Parathyroid adenoma (tissue), 2 donors: ENCODE measurements around the gene MUC4.
"Not testable (repeated sequence)": the region's sequence is repeated elsewhere in the genome, so short reads cannot be mapped to it uniquely, and the experiment has no call there.

ENCODE experiments used
- H2AFZ ChIP-seq: fragments of 300-600 bp; sonication (generic); one replicate; pipeline ENCODE4 v1.7.0; 2017; ENCODE audit warnings: antibody characterized with exemption, mild to moderate bottlenecking
- H3K27ac ChIP-seq: fragments of 300-600 bp; sonication (generic); one replicate; pipeline ENCODE4 v1.7.0; 2017
- H3K27me3 ChIP-seq: fragments of 300-600 bp; sonication (generic); one replicate; pipeline ENCODE4 v1.7.0; 2017; ENCODE audit warnings: low read length; ENCODE audit not compliant: control insufficient read depth, insufficient read depth
- H3K36me3 ChIP-seq: fragments of 300-600 bp; sonication (generic); one replicate; pipeline ENCODE4 v1.7.0; 2017; ENCODE audit warnings: low read length; ENCODE audit not compliant: control insufficient read depth, insufficient read depth
- H3K4me1 ChIP-seq: fragments of 300-600 bp; sonication (generic); one replicate; pipeline ENCODE4 v1.7.0; 2017; ENCODE audit warnings: control low read depth
- H3K4me2 ChIP-seq: fragments of 300-600 bp; sonication (generic); one replicate; pipeline ENCODE4 v1.7.0; 2017; ENCODE audit warnings: low read length
- H3K4me3 ChIP-seq: fragments of 300-600 bp; sonication (generic); one replicate; pipeline ENCODE4 v1.7.0; 2017; ENCODE audit warnings: low read depth, low read length
- H3K79me2 ChIP-seq: fragments of 300-600 bp; sonication (generic); one replicate; pipeline ENCODE4 v1.7.0; 2017; ENCODE audit warnings: control low read depth
- H3K9ac ChIP-seq: fragments of 300-600 bp; sonication (generic); one replicate; pipeline ENCODE4 v1.7.0; 2017; ENCODE audit warnings: mild to moderate bottlenecking
- H3K9me3 ChIP-seq: fragments of 300-600 bp; sonication (generic); one replicate; pipeline ENCODE4 v1.7.0; 2017; ENCODE audit warnings: low read length; ENCODE audit not compliant: control insufficient read depth
- TF ChIP-seq, protein P1 (sequence below): fragments of 300-600 bp; sonication (generic); IDR thresholded peaks from one replicate; pipeline ENCODE4 v1.7.0; 2017; ENCODE audit warnings: antibody characterized with exemption, mild to moderate bottlenecking
- donor health status: primary hyperparathyroidism.

Gene MUC4

DNA sequence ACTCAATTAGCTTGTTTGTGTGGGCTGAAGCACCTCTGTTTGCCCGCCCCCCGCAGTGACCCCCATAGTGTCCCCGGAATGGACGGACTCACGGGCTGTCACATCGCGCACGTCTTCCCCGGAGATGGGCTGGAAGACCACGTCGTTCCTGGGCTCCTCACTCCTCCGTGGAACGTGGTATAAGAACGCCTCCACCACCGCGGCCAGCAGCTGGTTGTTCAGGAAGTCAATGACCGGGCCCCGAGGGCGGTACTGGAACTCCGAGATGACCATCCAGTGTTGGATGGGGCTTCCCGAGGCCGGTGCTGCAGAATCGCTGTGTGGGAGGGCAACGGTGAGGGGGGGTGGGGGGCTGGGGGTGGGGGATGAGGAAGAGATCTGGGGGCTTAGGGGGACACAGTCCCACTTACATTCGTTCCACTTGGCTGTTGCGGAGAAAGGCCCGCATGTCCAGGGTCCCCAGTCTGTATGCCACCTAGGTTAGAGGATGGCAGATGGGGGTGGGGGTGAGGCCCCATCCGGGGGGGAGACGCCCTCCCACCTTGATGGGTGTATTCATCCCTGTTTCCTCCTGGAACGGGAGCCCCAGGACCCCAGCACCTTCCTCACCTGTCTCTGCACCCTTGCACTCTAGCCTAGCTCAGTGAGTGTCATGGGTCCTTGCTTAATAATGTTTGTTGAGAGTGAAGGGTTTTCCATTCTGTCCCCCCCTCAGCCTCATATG is 60.8 kb downstream of the MUC4 start:
- no peaks in the 10 kb centered on the region for H3K4me1 ChIP-seq
- H3K27me3 ChIP-seq, result no peaks in the 10 kb centered on the region
- H3K9ac ChIP-seq, result no peak overlapping the region
- H3K4me2 ChIP-seq, result no peak overlapping the region
- no peaks in the 10 kb centered on the region for H3K36me3 ChIP-seq
- H3K27ac ChIP-seq, result no peak overlapping the region
- no peaks in the 10 kb centered on the region for H3K79me2 ChIP-seq
- no peak overlapping the region for H3K4me3 ChIP-seq
- no peak overlapping the region for H2AFZ ChIP-seq
- TF ChIP-seq, protein P1, sequence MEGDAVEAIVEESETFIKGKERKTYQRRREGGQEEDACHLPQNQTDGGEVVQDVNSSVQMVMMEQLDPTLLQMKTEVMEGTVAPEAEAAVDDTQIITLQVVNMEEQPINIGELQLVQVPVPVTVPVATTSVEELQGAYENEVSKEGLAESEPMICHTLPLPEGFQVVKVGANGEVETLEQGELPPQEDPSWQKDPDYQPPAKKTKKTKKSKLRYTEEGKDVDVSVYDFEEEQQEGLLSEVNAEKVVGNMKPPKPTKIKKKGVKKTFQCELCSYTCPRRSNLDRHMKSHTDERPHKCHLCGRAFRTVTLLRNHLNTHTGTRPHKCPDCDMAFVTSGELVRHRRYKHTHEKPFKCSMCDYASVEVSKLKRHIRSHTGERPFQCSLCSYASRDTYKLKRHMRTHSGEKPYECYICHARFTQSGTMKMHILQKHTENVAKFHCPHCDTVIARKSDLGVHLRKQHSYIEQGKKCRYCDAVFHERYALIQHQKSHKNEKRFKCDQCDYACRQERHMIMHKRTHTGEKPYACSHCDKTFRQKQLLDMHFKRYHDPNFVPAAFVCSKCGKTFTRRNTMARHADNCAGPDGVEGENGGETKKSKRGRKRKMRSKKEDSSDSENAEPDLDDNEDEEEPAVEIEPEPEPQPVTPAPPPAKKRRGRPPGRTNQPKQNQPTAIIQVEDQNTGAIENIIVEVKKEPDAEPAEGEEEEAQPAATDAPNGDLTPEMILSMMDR, result no peak
- no peaks in the 10 kb centered on the region for H3K9me3 ChIP-seq

DNA sequence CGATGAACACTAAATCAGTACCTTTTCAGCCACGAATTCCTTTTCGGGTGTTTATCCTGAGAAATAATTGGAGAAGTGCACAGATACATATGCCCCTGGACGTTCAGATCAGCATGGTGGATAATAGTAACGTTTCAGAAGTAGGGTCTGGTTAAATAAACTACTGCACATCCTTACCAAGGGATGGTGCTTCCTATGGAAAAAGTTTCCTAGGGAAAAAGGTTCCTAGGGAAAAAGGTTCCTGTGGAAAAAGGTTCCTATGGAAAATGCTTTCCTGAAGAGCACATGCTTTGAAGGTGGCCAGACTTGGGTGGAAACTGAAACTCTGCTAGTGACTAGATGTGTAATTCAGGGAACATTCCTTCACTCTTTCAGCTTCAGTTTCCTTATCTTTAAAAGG is 62.6 kb downstream of the MUC4 start:
- not testable (repeated sequence) for H3K4me2 ChIP-seq, H3K27me3 ChIP-seq, H3K27ac ChIP-seq, H3K4me3 ChIP-seq, H2AFZ ChIP-seq, H3K9ac ChIP-seq, H3K4me1 ChIP-seq, H3K79me2 ChIP-seq, H3K36me3 ChIP-seq, H3K9me3 ChIP-seq

DNA sequence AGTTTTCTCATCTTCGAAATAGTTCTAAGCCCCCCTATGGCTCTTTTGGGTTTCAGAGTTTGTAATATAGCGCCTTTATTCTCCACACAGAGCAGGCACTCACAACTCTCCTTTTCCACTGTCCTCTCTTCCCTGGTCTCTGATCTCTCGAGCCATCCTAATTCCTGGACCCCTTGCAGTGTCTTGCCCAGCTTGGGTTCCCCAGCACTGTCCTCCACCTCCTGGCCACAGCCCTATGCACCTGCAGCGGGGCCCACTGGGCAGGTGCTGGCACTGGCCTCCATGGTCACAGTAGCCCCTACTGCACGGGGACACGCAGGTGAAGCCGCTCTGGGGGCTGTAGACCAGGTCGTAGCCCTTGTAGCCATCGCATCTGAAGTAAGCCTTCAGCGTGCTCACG is 63.1 kb downstream of the MUC4 start:
- TF ChIP-seq, protein P1, result no peak
- no peak overlapping the region for H3K4me2 ChIP-seq
- no peak overlapping the region for H3K4me3 ChIP-seq
- H3K27me3 ChIP-seq, result no peaks in the 10 kb centered on the region
- no peaks in the 10 kb centered on the region for H3K4me1 ChIP-seq
- no peak overlapping the region for H3K27ac ChIP-seq
- H3K9ac ChIP-seq, result no peak overlapping the region
- H3K79me2 ChIP-seq, result no peaks in the 10 kb centered on the region
- H2AFZ ChIP-seq, result no peak overlapping the region
- H3K36me3 ChIP-seq, result no peaks in the 10 kb centered on the region
- no peaks in the 10 kb centered on the region for H3K9me3 ChIP-seq

DNA sequence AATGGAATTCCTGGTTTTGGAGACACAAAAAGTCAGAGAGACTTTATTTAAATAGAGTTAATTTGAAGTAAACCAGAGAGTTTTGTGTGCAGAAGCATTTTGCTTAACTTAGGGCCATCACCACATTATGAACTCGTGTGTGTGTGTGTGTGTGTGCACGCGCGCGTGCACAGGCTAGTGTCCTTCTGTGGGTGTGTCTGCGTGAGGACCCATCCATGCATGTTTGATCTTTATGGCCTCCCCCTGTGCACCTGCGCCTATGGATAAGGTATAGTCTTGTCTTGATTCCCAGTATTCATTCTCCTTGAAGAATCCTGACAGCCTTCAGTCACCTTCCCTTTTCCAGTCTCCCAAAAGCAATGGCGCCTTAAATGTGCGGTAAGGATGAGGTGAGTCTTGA is 65.0 kb downstream of the MUC4 start:
- TF ChIP-seq, protein P1, result no peak
- no peak overlapping the region for H3K4me3 ChIP-seq
- no peak overlapping the region for H3K9ac ChIP-seq

DNA sequence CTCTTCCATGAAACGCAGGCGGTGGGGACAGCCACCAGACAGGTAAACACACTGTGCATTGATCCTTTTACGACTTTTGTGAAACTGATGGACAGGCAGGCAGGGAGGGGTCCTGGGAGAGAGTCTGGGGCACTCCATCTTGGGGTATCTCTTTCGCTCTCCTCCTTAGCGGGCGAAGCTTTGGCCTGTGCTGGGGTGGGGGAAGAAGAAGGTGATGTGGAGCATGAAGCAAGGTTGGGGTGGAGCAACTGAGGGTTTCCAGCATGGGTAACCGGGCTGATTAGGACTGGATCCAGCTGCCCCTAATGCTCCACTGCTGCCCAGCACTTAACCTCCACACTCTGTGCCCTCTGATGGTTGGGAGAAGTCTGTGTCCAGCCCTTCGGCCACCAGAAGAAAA is 65.4 kb downstream of the MUC4 start:
- Histone ChIP-seq H3K79me2 (no peaks in the 10 kb centered on the region), H3K4me3 (no peak overlapping the region), H3K4me2 (no peak overlapping the region), H3K27me3 (no peaks in the 10 kb centered on the region), H3K36me3 (no peaks in the 10 kb centered on the region), H3K9ac (no peak overlapping the region), H3K4me1 (no peaks in the 10 kb centered on the region), H3K9me3 (no peaks in the 10 kb centered on the region), H3K27ac (no peak overlapping the region), H2AFZ (no peak overlapping the region)
- TF ChIP-seq, protein P1, result no peak

More for the DNA sequence above, 65.0 kb downstream of the MUC4 start:
- Histone ChIP-seq H3K27ac (no peak overlapping the region), H3K79me2 (no peaks in the 10 kb centered on the region), H3K36me3 (no peaks in the 10 kb centered on the region), H3K4me2 (no peak overlapping the region), H2AFZ (no peak overlapping the region), H3K27me3 (no peaks in the 10 kb centered on the region), H3K9me3 (no peaks in the 10 kb centered on the region), H3K4me1 (no peaks in the 10 kb centered on the region)
